HG02852 (cell line): Measurements from ENCODE around the gene ZNF646.

Source experiments
- ATAC-seq: cut with Tn5 transposase; IDR thresholded peaks from one replicate; pipeline ENCODE4 v1.9.1; 2021; ENCODE audit warnings: mild to moderate bottlenecking, moderate library complexity; ENCODE audit not compliant: unreplicated experiment

The ZNF646 gene

DNA sequence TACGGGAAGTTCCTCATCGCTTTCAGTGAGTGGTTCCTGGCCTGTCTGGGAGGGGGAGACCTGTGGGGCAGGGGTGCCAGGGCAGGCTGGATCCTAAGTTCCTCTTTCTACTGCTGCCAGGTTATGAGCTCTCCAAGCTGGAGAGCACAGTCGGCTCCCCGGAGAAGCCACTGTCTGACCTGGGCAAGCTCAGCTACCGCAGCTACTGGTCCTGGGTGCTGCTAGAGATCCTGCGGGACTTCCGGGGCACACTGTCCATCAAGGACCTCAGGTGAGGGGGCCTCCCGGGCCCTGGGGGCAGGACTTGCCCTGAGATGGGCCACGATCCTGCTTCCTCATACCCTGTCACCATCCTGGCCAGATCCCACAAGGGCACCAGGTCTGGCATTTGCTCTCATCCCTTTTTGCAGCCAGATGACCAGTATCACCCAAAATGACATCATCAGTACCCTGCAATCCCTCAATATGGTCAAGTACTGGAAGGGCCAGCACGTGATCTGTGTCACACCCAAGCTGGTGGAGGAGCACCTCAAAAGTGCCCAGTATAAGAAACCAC, 56.2 kb downstream of the ZNF646 start:
- no peak for ATAC-seq

DNA sequence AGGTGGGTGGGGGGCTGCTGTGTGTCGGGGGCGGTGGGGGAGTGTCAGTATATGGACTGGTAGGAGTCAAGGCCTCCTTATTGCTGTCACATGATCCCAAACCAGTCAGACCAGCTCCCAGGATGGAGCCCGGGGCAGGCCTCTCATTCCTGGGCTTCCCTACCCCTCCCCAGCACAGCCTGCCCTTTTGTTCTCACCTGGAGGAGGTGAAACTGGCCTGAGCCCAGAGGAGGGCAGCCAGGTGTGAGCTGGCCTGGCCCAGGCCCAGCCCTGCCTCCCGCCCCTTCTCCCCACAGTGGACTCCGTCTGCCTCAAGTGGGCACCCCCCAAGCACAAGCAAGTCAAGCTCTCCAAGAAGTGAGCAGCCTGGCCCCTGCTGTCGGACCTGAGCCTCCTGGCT, 56.7 kb downstream of the ZNF646 start:
- no peak for ATAC-seq

DNA sequence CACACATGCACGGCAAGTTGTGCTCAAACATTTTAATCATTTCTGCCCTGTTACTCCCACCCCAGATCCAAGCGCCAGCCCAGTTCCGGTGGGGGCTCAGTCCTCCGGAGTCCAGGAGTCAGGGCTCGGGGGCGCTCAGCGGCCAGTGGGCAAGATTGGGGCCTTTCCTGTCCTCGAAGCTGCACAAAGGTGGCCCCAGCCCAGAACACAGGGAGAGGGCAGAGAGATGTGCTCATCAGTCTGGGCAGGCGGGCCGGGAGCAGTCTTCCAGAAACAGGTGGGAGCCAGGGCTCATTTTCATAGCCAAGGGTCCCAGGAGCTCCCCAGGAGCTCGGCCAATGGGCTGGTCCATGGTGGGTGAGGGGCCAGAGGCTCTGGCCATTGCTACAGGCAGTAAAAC, 57.2 kb downstream of the ZNF646 start:
- ATAC-seq: no peak

DNA sequence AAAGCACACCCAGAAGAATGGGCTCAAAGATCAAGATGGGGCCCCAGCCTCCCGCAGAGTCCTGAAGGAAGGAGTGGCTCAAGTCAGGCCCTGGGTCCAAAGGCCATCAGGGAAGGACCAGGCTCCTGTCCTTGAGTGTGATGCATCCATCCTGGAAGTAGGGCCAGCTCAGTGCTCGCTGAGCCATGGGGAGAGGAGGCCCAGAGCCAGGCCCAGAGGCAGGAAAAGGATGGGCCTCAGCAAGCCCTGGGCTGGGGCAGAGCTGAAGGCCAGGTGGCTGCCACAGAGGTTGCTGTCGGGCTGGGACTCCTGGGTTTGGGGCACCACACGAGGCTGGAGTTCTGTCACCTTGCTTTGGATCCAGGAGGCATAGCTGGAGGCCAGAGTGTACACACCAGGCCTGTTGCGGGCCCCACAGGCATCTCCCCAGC, 57.6 kb downstream of the ZNF646 start:
- ATAC-seq: no peak

DNA sequence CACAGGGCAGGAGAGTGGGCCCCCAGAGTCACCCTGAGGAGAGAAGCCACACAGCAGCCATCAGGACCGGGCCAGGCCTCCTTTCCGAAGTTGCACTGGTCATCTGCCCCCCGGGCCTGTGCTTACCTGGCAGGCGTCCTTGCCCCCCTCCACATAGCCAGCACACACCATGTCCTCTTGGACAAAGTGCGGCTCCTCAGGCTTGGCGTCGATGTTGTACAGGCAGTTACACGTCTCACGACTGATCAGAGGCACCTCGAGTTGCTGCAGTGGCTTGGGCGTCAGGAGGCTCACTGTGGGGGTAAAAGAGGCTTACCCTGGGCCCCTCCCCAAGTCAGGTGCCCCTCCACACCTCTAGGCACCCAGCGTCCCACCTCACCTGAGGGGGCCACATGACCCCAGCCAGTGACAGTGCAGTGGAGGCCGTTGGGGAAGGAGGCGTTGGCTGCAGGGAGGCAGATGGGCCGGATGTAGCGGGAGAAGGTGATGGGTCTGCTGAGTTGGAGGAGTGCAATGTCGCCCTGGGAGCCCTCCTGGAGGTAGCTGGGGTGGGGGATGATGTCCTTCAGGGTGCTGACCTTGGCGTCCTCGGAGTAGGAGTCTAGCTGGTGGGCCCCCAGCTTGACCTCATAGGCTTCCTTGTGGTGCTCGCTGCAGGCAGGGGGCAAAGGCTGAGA, 58.2 kb downstream of the ZNF646 start:
- ATAC-seq: no peak

DNA sequence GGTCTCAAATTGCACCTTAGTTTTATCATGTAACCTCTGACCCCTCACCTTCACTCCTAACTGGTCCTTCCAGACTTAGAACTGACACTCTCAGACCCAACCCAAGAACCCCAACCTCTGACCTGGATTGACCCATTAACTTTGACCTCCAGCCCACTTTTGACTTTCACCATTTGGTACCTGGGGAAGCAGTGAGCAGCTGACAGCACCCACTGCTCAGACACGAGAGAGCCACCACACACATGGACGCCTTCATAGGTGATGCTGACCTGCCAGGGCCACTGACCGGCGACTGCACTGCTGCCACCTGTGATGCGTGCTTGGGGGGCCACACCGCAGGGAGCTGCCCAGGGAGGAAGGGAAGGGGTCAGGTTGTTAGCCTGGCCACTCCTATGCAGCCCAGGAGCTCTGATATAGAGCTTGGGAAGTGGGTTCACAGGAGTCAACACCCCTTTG, 58.9 kb downstream of the ZNF646 start:
- no peak for ATAC-seq
